ENCODE data around the gene IL1RL1.
"Not testable (repeated sequence)": the region's sequence is repeated elsewhere in the genome, so short reads cannot be mapped to it uniquely, and the experiment has no call there.

The IL1RL1 gene

GRCh38 chr2:102294802-102295489 lies 16.4 kb upstream of the IL1RL1 start:
- DNase-seq (ENCODE audit: low spot score) = no peak

- no peak for DNase-seq (ENCODE audit: low spot score)
Measured at GRCh38 chr2:102295566-102295965, 15.8 kb upstream of the IL1RL1 start.

GRCh38 chr2:102296449-102296848 lies 14.9 kb upstream of the IL1RL1 start:
- DNase-seq (ENCODE audit: low spot score) = no peak

- DNase-seq (ENCODE audit: low spot score) = no peak
Measured at GRCh38 chr2:102297891-102298290, 13.5 kb upstream of the IL1RL1 start.

- no peak for DNase-seq (ENCODE audit: low spot score)
Measured at GRCh38 chr2:102301867-102302362, 9.4 kb upstream of the IL1RL1 start.

GRCh38 chr2:102302458-102302857 lies 8.9 kb upstream of the IL1RL1 start:
- no peak for DNase-seq (ENCODE audit: low spot score)

- no peak for DNase-seq (ENCODE audit: low spot score)
Measured at GRCh38 chr2:102303589-102303988, 7.8 kb upstream of the IL1RL1 start.

- no peak for DNase-seq (ENCODE audit: low spot score)
Measured at GRCh38 chr2:102304268-102304667, 7.1 kb upstream of the IL1RL1 start.

- no peak for DNase-seq (ENCODE audit: low spot score)
Measured at GRCh38 chr2:102304711-102305611, 6.4 kb upstream of the IL1RL1 start.

GRCh38 chr2:102306125-102306524 lies 5.2 kb upstream of the IL1RL1 start:
- DNase-seq (ENCODE audit: low spot score) = no peak

- DNase-seq (ENCODE audit: low spot score) = no peak
Measured at GRCh38 chr2:102313025-102313424, 1.7 kb downstream of the IL1RL1 start.

GRCh38 chr2:102313471-102313870 lies 2.1 kb downstream of the IL1RL1 start:
- no peak for DNase-seq (ENCODE audit: low spot score)

GRCh38 chr2:102313950-102314349 lies 2.6 kb downstream of the IL1RL1 start:
- DNase-seq (ENCODE audit: low spot score) = no peak

GRCh38 chr2:102315921-102316320 lies 4.6 kb downstream of the IL1RL1 start:
- no peak for DNase-seq (ENCODE audit: low spot score)

- no peak for DNase-seq (ENCODE audit: low spot score)
Measured at GRCh38 chr2:102317715-102318114, 6.4 kb downstream of the IL1RL1 start.

- no peak for DNase-seq (ENCODE audit: low spot score)
Measured at GRCh38 chr2:102318437-102318836, 7.1 kb downstream of the IL1RL1 start.

- DNase-seq (ENCODE audit: low spot score) = no peak
Measured at GRCh38 chr2:102321941-102322719, 10.8 kb downstream of the IL1RL1 start.

- DNase-seq (ENCODE audit: low spot score) = not testable (repeated sequence)
Measured at GRCh38 chr2:102324914-102325313, 13.6 kb downstream of the IL1RL1 start.

GRCh38 chr2:102331311-102331980 lies 20.1 kb downstream of the IL1RL1 start:
- DNase-seq (ENCODE audit: low spot score) = no peak

GRCh38 chr2:102334486-102334885 lies 23.1 kb downstream of the IL1RL1 start:
- no peak for DNase-seq (ENCODE audit: low spot score)

- DNase-seq (ENCODE audit: low spot score) = no peak
Measured at GRCh38 chr2:102335871-102336366, 24.6 kb downstream of the IL1RL1 start.
